Posterior vena cava (tissue), 2 donors: Measurements from ENCODE around the gene TNRC6B. TPM values are rescaled to one million over a fixed set of nuclear protein-coding genes. Genes with fewer than 3 reads are reported as not detected.
"Not testable (repeated sequence)": the region's sequence is repeated elsewhere in the genome, so short reads cannot be mapped to it uniquely, and the experiment has no call there.

ENCODE experiments used
- DNase-seq: peaks from one replicate; pipeline ENCODE4 v3.0.0-alpha.2; 2020; ENCODE audit warnings: low spot score
- intact Hi-C, 2 donors: fragments of 100-400 bp; cut with DNase I; formaldehyde crosslinking; loops; one replicate each; pipeline versions ENCODE4 v1.14.1 to v1.14.2; 2022 to 2023
- total RNA-seq, 2 donors: library from RNA; stranded (reverse); fragmentation: NEBNext Ultra II Directional; extraction: Animal tissue kit (Norgen Biotek cat#: 25700); gene quantifications; one replicate each; pipeline ENCODE4 v1.2.1, GENCODE V29; 2021
- donor health status: DM: yes; HTN: yes; CAD: no.
- donor health status: DM: yes; HTN: yes; CAD: no.

The TNRC6B gene
- total RNA-seq, 2 donors from 2014 or later: 44.3 to 44.9 TPM

DNA sequence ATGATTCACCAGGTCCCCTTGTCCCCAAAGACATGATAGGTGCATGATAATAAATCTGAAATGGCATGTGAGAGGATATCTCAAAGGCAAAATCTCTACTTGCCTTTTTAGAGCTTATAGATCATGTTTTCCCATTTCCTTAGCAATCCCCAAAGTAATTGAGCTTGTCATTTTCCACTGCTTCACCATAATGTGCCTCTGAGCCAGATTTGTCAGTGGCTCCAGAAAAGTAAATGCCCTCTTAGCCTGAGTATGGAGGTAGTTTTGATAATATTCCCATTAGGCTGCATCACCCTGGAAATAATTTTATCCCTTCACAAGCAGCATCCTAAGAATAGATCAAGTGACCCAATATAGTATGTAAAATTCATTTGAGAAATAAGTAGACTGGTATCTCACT is 131.9 kb downstream of the TNRC6B start:
- intact Hi-C loops: no loop called here
- DNase-seq: no peak

DNA sequence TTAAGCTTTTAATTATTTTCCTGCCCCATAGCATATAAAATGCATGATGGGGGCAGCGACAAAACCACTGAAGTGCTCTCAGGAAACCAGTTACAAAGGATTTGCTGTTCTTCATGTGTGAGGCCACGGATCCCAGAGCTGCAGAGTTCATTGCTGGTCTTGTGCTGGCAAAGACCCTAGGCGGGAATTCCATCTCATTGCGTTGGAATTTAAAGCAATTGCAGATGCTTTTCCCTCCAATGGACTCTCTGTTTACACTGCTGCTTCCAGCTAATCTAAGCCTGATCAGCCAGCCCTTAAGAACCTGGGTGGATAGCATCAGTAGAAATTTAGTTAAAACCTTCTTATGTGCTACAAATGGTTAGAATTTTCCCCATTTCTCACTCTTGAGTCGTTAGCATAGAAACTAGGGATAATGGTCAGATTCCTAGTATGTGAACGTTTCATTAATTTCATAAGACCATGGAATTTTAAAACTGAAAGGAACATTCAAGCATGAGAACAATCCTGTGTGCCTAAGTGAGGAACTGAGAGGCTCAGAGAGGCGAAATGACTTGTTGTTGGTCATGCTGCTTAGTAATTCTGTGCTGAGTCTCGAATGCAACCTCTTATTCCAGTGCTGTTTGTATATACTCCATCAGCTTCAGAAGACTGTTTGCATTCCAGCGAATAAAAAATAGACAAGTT is 132.5 kb downstream of the TNRC6B start:
- intact Hi-C loops: no loop called here
- DNase-seq: no peak

DNA sequence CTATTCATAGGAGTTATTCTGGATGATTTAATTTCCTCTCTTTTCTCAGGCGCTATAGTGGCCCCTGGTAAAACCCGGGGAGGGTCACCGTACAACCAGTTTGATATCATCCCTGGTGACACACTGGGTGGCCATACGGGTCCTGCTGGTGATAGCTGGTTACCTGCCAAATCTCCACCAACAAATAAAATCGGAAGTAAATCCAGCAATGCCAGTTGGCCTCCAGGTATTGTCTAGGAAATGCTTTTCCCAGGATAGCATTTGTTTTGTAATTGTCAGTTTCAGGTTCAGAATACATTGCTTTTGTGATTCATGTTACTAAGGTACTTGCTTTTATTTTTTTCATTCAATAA is 133.0 kb downstream of the TNRC6B start:
- intact Hi-C loops: no loop called here
- DNase-seq: no peak

DNA sequence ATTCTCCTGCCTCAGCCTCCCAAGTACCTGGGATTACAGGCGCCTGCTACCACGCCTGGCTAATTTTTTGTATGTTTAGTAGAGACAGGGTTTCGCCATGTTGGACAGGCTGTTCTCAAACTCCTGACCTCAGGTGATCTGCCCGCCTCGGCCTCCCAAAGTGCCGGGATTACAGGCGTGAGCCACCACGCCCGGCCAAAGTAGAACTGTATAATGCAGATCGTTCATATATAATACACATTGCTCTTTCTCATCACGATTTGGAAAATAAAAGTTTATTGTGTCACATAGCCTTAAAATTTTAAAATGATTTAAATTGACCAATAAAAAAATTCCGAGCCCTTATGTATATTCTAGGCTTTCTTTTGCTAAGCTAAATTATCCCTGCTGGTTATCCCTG is 133.9 kb downstream of the TNRC6B start:
- intact Hi-C loops: not testable (repeated sequence)

DNA sequence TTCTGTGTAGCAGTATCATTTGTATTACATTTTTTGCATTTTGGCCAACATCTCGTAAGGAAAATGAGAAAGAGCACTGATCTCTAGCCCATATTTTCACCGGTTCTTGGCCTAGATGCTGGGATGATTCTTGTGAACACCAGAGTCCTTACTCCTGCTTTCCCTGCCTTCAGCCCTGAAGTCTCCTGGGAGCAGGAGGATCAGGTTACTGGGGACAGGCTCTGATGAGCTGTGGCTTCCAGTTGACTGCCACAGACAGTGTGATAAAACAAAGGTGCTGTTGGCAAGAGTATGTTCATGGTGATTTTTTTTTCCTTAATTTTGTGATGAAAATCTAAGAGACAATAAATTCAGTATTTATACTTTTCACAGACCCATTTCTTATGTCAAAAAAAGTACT is 134.3 kb downstream of the TNRC6B start:
- intact Hi-C loops: no loop called here
- no peak for DNase-seq

More for the DNA sequence above, 133.9 kb downstream of the TNRC6B start:
- not testable (repeated sequence) for DNase-seq

DNA sequence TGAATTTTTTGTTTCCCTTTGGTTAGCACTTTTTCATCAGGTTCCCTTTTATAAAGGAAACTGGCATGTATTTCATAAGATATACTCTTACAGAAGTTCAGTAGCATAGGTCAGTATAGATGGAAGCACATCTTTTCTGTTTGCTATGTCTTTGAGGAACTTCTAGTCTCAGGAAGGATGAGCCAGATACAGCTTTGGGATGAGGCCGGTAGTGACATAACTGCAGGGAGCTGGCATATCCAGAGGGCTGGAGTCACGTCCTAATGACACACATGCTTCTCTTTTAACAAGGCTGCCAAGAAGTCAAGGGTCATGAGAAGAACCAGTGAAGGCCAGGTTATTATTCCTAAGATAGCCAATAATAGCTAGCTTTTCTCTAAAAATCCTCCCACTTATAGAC is 135.3 kb downstream of the TNRC6B start:
- no peak for DNase-seq
- intact Hi-C loops: no loop called here

DNA sequence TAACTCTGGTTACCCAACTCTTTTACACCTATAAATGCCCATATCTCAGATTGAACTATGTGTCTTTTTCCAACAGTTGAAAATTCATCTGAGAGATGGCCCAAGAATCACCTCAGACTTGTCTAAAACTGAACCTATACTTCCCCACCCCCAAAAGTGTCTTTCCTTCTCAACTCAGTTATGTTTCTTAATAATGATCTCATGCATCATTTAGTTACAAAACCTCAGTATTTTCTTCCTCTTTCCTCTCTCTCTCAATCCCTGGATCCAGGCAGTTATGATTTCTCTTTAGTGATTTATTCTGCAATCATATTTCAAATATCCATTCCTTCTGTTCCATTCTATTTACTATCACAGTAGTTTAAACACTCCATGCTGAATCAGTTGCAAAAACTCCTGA is 136.3 kb downstream of the TNRC6B start:
- intact Hi-C loops: no loop called here

DNA sequence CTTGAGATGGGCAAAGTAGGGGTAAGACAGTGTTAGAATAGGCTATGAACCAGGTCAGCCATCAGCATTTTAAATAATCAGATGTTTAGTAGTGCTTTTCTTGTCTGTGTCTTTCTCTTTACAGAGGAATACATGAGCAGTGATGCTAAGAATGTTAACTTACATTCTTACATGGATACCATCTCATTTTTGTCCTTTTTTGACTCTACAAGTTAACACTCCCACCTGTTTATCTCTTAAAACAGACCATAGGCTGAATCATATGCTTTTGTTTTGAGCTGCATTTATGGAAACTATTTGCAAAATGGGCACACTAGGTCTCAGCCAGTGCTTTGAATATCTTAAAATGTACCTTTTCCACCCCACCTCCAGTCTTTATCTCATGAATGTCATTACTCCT is 143.0 kb downstream of the TNRC6B start:
- intact Hi-C loops: loop anchor here in 1 of 2 donors (10.0 kb wide), 1 partner anchor 266 kb away; no protein-coding TSS in a partner anchor
- DNase-seq: no peak

More for the DNA sequence above, 136.3 kb downstream of the TNRC6B start:
- DNase-seq: no peak

DNA sequence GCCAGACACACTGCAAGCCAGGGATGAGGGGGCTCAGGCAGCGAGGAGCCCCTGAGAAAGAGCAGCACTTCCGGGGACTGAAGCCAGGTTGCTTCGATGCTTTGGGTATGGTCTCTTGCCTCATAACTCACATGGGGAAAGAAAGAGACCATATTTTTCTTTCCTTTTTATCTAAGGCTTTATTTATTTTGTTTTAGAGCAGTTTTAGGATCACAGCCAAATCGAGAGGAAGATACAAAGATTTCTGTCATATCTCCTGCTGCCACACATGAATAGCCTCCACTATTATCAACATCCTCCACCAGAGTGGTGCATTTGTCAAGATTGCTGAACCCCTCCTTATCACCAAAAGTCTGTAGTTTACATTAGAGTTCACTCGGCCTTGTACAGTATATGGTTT is 144.3 kb downstream of the TNRC6B start:
- intact Hi-C loops: loop anchor here in 1 of 2 donors (10.0 kb wide), 1 partner anchor 267 kb away; no protein-coding TSS in a partner anchor
- no peak for DNase-seq

DNA sequence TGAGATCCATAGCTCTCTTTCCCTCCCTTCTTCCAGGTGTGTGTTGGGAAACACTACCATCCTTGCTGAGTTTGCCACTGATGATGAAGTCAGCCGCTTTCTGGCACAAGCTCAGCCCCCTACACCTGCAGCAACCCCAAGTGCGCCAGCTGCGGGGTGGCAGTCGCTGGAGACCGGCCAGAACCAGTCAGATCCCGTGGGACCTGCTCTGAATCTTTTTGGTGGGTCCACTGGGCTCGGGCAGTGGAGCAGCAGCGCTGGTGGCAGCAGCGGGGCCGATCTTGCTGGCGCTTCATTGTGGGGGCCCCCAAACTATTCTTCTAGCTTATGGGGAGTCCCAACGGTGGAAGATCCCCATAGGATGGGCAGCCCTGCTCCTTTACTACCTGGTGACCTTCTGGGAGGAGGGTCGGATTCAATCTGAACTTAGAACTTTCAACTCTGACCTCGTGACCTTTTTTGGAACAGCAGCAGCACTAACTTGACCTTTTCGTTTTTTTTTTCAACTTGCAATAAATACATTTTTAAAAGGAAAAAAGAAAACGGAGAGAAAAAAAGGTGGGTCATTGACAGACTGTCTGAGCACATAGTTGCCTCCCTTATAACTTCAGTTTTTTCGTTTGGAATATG is 145.2 kb downstream of the TNRC6B start:
- intact Hi-C loops: loop anchor here in 1 of 2 donors (10.0 kb wide), 1 partner anchor 268 kb away; no protein-coding TSS in a partner anchor
- no peak for DNase-seq

DNA sequence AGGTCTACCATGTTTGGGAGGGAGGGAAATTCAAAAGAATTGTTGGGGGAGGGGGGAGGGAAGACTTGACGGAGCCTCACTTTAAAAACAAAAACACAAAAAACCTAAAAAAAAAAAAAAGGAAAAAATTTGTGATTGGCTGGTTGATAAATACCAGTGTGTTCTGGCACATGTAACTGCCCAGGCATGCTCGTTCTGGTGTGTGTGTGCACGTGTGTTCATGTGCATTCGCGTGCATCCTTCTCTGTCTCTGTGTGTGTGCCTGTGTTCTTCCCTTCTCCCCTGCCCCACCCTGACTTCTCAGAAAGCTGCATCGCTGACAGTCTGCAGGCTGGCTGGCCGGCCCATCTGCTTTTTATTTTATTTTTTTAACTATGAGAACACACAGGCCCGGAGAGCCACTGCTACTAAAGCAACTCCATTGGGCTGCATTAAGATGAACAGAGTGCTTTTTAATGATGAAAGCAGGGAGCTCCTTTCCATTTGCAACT is 146.0 kb downstream of the TNRC6B start:
- intact Hi-C loops: loop anchor here in 1 of 2 donors (10.0 kb wide), 1 partner anchor 269 kb away; no protein-coding TSS in a partner anchor

DNA sequence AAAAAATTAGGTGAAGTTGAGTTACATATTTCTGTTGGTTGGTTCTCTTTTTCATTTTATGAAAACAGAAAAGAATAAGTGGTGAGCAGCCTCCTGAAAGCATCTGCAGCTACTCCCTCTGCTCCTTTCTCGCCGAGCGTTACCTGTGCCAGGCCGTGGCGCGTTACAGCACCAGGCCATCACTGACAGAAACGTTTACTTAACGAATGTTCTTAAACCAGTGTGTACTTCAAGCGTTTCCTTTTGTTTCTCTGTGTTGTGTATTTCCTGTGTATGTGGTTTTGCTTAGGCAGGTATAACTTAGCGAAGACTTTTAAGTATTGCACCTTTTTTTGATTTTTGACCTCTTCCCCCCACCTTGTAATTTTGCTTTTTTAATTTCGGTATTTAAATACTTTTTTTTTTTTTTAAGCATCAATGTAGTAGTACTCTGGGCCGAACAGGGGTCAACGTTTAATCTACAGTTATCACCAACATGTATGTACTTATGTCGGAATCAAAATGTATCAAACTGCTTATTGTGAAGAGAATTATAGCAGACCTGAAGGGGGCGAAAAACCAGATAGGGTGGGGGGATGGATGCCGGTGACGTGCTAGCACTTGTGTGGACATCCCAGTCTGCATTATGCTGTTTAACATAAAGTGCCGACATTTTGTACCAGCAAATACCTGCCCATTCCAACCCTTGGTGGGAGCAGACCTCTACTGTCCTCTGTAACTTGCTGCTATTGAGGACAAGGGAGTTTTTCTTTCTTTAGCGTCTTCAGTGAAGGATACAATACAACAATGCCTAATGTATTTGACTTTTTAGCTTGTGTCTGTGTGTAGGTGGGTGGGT is 147.0 kb downstream of the TNRC6B start:
- intact Hi-C loops: loop anchor here in 1 of 2 donors (10.0 kb wide), 1 partner anchor 270 kb away; no protein-coding TSS in a partner anchor
- no peak for DNase-seq

More for the DNA sequence above, 146.0 kb downstream of the TNRC6B start:
- DNase-seq: no peak

DNA sequence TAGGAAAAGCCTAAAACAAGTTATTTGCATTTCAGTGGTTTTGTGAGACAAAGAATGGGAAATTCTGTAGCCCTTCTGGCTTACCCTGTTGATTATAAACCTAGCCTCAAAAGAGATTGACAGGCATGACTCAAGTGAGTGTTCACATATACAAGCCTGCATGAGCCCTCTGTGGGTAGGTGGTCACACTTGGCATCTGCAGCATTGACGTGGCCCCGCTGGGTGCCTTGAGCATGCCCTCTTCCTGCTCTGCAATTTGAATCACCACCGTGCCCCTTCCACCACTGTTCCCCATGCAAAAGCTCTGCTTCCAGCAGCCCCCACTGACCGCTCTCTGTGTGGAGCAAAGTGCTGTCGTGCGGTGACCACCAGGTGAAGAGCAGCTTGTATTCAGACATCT is 147.6 kb downstream of the TNRC6B start:
- intact Hi-C loops: loop anchor here in 1 of 2 donors (10.0 kb wide), 1 partner anchor 271 kb away; no protein-coding TSS in a partner anchor
- DNase-seq: no peak

DNA sequence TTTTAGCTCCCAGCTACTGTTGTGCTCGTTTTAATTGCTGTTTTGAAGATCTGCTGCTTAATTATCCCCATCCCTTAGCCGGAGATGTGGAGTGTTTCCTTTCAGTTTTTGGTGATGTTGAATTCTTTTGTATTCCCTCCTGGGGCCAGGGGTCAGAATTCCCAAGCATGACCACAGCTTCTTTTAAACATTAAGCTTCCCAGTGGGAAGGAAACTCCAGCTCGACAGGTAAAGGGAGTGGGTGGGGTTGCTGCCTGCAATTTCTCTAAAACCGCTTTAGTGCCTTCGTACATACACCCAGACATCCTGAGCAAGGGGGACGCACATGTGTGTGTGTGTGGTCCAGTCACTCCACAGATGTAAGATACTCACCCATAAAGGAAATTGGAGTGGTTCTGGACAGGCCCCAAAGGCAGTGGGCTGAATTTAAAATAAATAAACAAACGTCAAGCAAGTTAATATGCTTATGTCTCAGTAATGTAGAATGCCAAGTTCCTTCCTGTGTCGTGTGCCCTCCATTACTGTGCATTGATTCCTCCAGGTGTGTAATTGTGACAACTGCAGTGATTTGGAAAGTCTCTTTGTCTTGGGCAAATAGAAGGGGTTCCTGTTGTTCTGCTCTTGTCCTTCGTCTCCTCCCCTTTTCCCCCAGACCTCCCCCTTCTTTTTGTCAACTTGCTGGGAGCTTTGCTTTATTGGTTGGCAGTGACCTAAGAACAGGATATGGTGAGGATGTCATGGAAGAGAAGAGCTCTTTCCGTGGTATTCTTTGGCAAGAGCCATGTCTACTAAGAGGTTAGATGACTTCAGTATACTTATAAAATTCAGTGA is 149.4 kb downstream of the TNRC6B start:
- no peak for DNase-seq
- intact Hi-C loops: loop anchor here in 1 of 2 donors (10.0 kb wide), 1 partner anchor 272 kb away; no protein-coding TSS in a partner anchor

DNA sequence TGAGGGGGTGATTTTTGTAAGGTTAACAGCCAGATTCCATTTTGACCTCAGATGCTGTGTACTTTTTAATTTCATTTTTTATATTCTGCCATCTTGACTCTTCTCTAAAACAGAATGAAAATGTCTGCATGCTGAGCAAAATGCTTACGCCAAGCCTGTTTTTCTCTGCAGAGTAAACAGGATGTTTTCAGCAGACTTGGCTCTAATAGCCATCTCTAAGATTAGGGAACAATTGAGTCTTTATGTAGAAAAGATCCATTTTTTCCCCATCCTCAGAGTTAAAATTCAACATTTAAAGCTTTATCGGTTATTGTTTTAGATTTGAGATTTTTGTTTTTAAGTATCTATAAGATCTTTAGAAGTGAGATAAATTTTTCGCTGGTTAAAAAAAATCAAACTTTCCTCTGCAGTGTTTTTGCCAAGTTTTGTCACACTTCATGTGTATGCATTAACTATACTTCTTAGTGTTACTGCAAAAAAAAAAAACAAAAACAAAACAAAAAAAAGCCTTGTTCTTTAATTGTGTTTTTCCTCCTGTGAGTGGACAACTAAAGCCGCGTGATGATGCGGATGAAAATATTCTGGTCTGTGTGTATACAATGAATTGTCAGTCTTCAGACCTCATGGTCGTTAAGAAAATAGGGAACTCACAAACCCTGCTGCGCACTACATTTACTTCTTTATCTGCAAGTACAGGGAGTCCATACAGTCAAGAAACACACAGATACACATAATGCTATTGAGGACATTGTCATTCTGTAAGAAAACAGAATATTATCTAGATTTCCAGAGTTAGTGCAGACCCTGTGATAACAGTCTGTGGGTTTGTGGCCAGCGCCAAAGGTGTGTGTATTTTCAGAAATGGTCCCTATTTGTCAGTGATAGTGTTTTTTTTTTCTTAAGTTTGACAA is 151.1 kb downstream of the TNRC6B start:
- intact Hi-C loops: loop anchor here in 1 of 2 donors (10.0 kb wide), 1 partner anchor 274 kb away; no protein-coding TSS in a partner anchor
- DNase-seq: no peak

DNA sequence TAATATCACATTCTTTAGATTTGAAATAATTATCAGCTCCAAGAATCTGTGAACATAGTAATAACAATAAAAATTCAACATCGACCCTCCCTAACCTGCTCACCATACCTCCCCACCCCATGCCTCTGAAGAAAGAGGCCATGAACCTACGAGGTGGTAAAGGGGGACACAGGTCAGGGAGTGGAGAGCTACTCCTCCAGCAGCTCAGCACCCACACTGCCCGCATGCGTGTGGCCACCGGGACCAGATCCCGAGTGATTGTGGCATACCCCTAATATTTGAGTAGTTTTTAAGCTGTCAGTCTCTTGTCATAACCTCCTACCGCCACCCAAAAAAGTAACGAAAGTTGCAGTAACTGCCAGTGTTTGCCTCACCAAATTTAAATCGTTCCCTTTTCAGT is 151.7 kb downstream of the TNRC6B start:
- DNase-seq: no peak
- intact Hi-C loops: loop anchor here in 1 of 2 donors (10.0 kb wide), 1 partner anchor 275 kb away; no protein-coding TSS in a partner anchor

DNA sequence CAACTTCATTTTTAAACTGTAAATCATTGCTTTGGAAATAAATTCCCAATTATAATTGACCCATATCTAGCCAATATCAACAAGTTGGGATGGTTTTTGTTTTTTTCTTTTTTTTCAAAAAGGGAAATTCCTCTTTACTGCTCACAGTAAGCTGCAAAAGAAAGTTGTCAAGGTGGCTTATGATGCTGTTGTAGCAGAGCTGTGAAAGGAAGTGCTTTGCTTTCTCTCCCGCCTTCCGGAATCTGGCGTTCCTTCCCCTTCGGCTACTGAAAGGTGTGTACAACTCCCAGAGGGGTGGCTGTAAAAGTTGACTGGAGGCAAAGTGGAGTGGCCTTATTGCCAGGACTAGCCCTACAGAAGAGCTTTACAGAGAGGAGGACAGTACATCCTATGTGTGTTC is 152.4 kb downstream of the TNRC6B start:
- intact Hi-C loops: loop anchor here in 1 of 2 donors (10.0 kb wide), 1 partner anchor 45 kb away; no protein-coding TSS in a partner anchor
- DNase-seq: no peak
